ENCODE data around the gene ZFP30.

Gene ZFP30

DNA sequence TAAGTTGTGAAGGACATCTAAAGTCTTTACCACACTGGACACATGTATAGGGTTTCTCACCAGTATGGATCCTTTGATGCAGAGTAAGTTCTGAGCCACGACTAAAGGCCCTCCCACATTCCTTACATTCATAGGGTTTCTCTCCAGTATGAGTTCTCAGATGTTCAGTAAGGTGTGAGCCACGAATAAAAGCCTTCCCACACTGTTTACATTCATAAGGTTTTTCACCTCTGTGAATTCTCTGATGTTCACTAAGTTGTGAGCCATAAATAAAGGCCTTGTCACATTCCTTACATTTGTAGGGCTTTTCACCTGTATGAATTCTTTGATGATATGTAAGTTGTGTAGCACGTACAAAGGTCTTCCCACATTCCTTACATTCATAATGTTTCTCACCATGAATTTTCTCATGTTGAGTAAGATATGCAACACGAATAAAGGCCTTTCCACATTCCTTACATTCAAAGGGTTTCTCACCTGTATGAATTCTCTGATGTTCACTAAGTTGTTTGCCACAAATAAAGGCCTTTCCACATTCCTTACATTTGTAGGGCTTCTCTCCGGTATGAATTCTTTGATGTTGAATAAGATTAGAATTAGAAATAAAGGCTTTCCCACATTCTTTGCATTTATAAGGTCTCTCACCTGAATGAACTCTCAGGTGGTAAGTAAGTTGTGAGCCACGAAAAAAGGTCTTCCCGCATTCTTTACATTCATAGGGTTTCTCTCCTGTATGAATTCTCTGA lies 90.5 kb downstream of the ZFP30 start:
- DNase-seq (ENCODE audit: low read depth), result no peak
